ENCODE data around the gene KLRC2. TPM values are rescaled to one million over a fixed set of nuclear protein-coding genes. Genes with fewer than 3 reads are reported as not detected.
"Not testable (repeated sequence)": the region's sequence is repeated elsewhere in the genome, so short reads cannot be mapped to it uniquely, and the experiment has no call there.

Gene KLRC2
- total RNA-seq, 1 experiment from 2014 or later = not detected

DNA sequence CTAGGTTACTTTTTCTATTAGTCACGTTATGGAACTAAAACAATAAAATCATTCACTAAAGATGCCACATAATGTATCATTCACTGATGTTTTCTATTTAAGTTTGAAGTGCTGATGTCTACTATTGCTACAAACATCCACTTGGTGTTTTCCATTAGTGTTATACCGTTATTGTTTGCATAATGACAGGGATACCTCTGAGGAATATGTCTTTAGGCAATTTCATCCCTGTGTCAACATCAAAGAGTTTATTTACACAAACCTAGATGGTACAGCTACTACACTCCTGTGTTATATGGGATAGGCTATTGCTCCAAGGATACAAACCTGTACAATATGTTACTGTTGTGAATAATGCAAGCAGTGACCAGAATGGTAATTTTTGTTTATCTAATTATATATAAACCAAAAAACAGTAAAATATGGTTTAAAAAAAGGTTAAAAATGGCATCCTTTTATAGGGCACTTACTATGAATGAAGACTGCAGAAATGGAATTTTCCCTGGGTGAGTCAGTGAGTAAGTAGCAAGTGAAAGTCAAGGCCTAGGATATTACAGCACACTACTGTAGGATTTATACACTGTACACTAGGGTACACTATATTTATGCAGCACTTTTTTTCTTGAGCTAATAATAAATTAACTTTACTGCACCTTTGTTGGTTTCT lies 3.9 kb upstream of the KLRC2 start:
- in situ Hi-C loops (cut with HindIII; ENCODE audit: low pct_unique_long_range_greater_than_20kb, low sequenced_read_pairs); intact Hi-C loops (cut with micrococcal nuclease; ENCODE audit: unreplicated experiment); H3K4me3 ChIP-seq (ENCODE audit: low read depth in 2 of 2, low read length in 2 of 2); POLR2A ChIA-PET; BruUV-seq (replicated peaks); H3K27ac ChIP-seq (ENCODE audit: low read length); H3K9me3 ChIP-seq (ENCODE audit: control insufficient read depth, insufficient read depth, low read depth, low read length); CTCF ChIA-PET; H3K27me3 ChIP-seq (ENCODE audit: control insufficient read depth, insufficient read depth, low read length); H3K4me1 ChIP-seq (ENCODE audit: control insufficient read depth, insufficient read depth, low read length); H3K36me3 ChIP-seq (ENCODE audit: control insufficient read depth, insufficient read depth, low read length): not testable (repeated sequence)
- ATAC-seq = peak; percentile 97
- peak; percentile 45 for DNase-seq (ENCODE audit: low read depth, low spot score)

DNA sequence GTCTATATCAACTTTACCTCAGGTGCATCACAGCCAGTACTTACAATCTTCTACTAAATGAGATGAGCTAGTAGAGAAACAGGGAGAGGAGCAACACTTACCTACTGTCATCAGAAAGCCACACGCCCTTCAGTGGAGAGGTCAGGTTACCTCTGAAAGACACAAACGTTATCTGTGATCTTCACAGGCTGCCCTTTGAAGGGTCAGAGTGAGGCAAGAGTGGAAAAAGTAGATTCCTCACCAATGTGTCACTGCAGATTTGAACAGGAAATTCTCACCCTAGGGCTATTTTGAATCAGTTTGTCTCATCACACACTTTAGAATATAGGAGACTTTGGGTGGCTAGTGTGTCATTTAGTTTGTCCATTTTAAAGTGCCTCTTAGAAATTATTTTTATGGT lies 1.8 kb upstream of the KLRC2 start:
- POLR2A ChIA-PET; H3K27me3 ChIP-seq (ENCODE audit: control insufficient read depth, insufficient read depth, low read length); ATAC-seq: not testable (repeated sequence)

DNA sequence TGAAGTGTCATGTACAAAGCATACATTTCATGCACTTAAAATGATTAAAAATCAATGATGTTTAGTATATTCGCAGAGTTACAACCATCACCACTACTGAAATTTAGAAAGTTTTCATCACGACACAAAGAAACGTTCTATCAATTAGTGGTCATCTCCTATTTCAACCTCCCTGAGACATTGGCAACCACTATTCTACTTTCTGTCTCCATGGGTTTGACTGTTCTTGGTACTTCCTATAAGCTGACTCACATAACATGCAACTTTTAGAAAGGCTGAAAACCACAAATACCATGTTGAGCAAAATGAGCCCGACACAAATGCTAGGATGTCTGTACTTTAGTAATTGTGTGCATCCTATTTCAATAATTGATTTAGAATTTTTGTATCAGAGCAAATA lies 5.2 kb downstream of the KLRC2 start:
- in situ Hi-C loops (cut with HindIII; ENCODE audit: low pct_unique_long_range_greater_than_20kb, low sequenced_read_pairs); DNase-seq (ENCODE audit: low read depth, low spot score); CTCF ChIA-PET; H3K4me3 ChIP-seq (ENCODE audit: low read depth in 2 of 2, low read length in 2 of 2); POLR2A ChIA-PET; H3K27me3 ChIP-seq (ENCODE audit: control insufficient read depth, insufficient read depth, low read length); BruUV-seq (replicated peaks); H3K9me3 ChIP-seq (ENCODE audit: control insufficient read depth, insufficient read depth, low read depth, low read length); H3K36me3 ChIP-seq (ENCODE audit: control insufficient read depth, insufficient read depth, low read length); H3K27ac ChIP-seq (ENCODE audit: low read length); H3K4me1 ChIP-seq (ENCODE audit: control insufficient read depth, insufficient read depth, low read length); intact Hi-C loops (cut with micrococcal nuclease; ENCODE audit: unreplicated experiment); ATAC-seq: not testable (repeated sequence)

More for the DNA sequence above, 1.8 kb upstream of the KLRC2 start:
- intact Hi-C loops (cut with micrococcal nuclease; ENCODE audit: unreplicated experiment); H3K36me3 ChIP-seq (ENCODE audit: control insufficient read depth, insufficient read depth, low read length); H3K27ac ChIP-seq (ENCODE audit: low read length); H3K4me1 ChIP-seq (ENCODE audit: control insufficient read depth, insufficient read depth, low read length); BruUV-seq (replicated peaks); in situ Hi-C loops (cut with HindIII; ENCODE audit: low pct_unique_long_range_greater_than_20kb, low sequenced_read_pairs); DNase-seq (ENCODE audit: low read depth, low spot score); H3K9me3 ChIP-seq (ENCODE audit: control insufficient read depth, insufficient read depth, low read depth, low read length); H3K4me3 ChIP-seq (ENCODE audit: low read depth in 2 of 2, low read length in 2 of 2); CTCF ChIA-PET: not testable (repeated sequence)

DNA sequence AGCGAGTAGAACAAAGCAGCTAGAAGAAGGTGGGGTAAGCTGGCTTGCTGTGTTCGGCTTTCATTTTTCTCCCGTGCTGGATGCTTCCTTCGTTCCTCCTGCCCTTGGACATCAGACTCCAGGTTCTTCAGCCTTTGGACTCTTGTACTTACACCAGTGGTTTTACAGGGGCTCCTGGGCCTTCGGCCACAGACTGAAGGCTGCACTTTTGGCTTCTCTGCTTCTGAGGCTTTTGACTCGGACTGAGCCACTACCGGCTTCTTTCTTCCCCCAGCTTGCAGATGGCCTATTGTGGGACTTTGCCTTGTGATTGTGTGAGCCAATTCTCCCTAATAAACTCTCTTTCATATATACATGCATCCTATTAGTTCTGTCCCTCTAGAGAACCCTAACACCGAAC lies 9.9 kb downstream of the KLRC2 start:
- Histone ChIP-seq H3K4me3 (ENCODE audit: low read depth in 2 of 2, low read length in 2 of 2) (peak overlapping the region; percentile 18 to 44), H3K27ac (ENCODE audit: low read length) (peak overlapping the region; percentile 84)
- in situ Hi-C loops (cut with HindIII; ENCODE audit: low pct_unique_long_range_greater_than_20kb, low sequenced_read_pairs); DNase-seq (ENCODE audit: low read depth, low spot score); H3K36me3 ChIP-seq (ENCODE audit: control insufficient read depth, insufficient read depth, low read length); H3K9me3 ChIP-seq (ENCODE audit: control insufficient read depth, insufficient read depth, low read depth, low read length); BruUV-seq (replicated peaks); POLR2A ChIA-PET; H3K4me1 ChIP-seq (ENCODE audit: control insufficient read depth, insufficient read depth, low read length); intact Hi-C loops (cut with micrococcal nuclease; ENCODE audit: unreplicated experiment); CTCF ChIA-PET; H3K27me3 ChIP-seq (ENCODE audit: control insufficient read depth, insufficient read depth, low read length): not testable (repeated sequence)
- ATAC-seq = peak; percentile 32; the same call in 1 of the 2 replicates

DNA sequence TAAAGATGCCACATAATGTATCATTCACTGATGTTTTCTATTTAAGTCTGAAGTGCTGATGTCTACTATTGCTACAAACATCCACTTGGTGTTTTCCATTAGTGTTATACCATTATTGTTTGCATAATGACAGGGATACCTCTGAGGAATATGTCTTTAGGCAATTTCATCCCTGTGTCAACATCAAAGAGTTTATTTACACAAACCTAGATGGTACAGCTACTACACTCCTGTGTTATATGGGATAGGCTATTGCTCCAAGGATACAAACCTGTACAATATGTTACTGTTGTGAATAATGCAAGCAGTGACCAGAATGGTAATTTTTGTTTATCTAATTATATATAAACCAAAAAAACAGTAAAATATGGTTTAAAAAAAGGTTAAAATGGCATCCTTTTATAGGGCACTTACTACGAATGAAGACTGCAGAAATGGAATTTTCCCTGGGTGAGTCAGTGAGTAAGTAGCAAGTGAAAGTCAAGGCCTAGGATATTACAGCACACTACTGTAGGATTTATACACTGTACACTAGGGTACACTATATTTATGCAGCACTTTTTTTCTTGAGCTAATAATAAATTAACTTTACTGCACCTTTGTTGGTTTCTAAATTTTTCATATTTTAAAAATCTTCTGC lies 11.4 kb downstream of the KLRC2 start:
- CTCF ChIA-PET; H3K27ac ChIP-seq (ENCODE audit: low read length); intact Hi-C loops (cut with micrococcal nuclease; ENCODE audit: unreplicated experiment); H3K36me3 ChIP-seq (ENCODE audit: control insufficient read depth, insufficient read depth, low read length); H3K4me3 ChIP-seq (ENCODE audit: low read depth in 2 of 2, low read length in 2 of 2); POLR2A ChIA-PET; BruUV-seq (replicated peaks); DNase-seq (ENCODE audit: low read depth, low spot score); H3K4me1 ChIP-seq (ENCODE audit: control insufficient read depth, insufficient read depth, low read length); H3K9me3 ChIP-seq (ENCODE audit: control insufficient read depth, insufficient read depth, low read depth, low read length); in situ Hi-C loops (cut with HindIII; ENCODE audit: low pct_unique_long_range_greater_than_20kb, low sequenced_read_pairs); H3K27me3 ChIP-seq (ENCODE audit: control insufficient read depth, insufficient read depth, low read length): not testable (repeated sequence)
- peak; percentile 97 for ATAC-seq

DNA sequence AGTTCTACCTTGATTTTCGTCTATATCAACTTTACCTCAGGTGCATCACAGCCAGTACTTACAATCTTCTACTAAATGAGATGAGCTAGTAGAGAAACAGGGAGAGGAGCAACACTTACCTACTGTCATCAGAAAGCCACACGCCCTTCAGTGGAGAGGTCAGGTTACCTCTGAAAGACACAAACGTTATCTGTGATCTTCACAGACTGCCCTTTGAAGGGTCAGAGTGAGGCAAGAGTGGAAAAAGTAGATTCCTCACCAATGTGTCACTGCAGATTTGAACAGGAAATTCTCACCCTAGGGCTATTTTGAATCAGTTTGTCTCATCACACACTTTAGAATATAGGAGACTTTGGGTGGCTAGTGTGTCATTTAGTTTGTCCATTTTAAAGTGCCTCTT lies 13.7 kb downstream of the KLRC2 start:
- POLR2A ChIA-PET; H3K4me1 ChIP-seq (ENCODE audit: control insufficient read depth, insufficient read depth, low read length); intact Hi-C loops (cut with micrococcal nuclease; ENCODE audit: unreplicated experiment); in situ Hi-C loops (cut with HindIII; ENCODE audit: low pct_unique_long_range_greater_than_20kb, low sequenced_read_pairs); H3K27ac ChIP-seq (ENCODE audit: low read length); H3K9me3 ChIP-seq (ENCODE audit: control insufficient read depth, insufficient read depth, low read depth, low read length); DNase-seq (ENCODE audit: low read depth, low spot score); CTCF ChIA-PET; H3K4me3 ChIP-seq (ENCODE audit: low read depth in 2 of 2, low read length in 2 of 2); BruUV-seq (replicated peaks); H3K27me3 ChIP-seq (ENCODE audit: control insufficient read depth, insufficient read depth, low read length); H3K36me3 ChIP-seq (ENCODE audit: control insufficient read depth, insufficient read depth, low read length): not testable (repeated sequence)
- peak; percentile 47 for ATAC-seq

DNA sequence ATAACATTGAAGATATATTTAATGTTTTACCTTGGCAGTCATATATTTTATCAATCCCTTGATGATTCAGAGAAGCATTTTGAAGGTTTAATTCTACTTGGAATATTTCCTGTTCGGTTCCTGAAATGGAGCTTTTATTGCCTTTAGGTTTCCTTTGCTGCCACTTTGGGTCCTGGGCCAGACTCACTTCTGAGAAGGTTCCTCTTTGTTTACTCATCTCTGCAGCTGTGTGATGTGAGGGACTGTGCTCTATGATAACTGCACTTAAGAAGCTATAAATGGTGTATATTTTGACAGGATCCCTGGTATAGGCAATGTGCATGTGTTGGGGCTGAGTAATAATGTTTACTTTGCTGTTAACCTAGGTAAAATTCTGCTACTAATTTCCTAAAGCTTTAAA lies 15.5 kb downstream of the KLRC2 start, which contains the start of gene KLRC3:
Gene KLRC3 (minus strand): TSS at position 262 of the 400 bp plus-strand sequence. CDS start 45 bp downstream, at position 217.
- peak within 1 kb of the TSS; percentile 44; the same call in 1 of the 2 replicates for H3K27ac ChIP-seq (ENCODE audit: low read length)
- ATAC-seq; CTCF ChIA-PET; H3K4me1 ChIP-seq (ENCODE audit: control insufficient read depth, insufficient read depth, low read length); POLR2A ChIA-PET; DNase-seq (ENCODE audit: low read depth, low spot score); H3K36me3 ChIP-seq (ENCODE audit: control insufficient read depth, insufficient read depth, low read length); in situ Hi-C loops (cut with HindIII; ENCODE audit: low pct_unique_long_range_greater_than_20kb, low sequenced_read_pairs); BruUV-seq (replicated peaks); H3K27me3 ChIP-seq (ENCODE audit: control insufficient read depth, insufficient read depth, low read length); intact Hi-C loops (cut with micrococcal nuclease; ENCODE audit: unreplicated experiment); H3K9me3 ChIP-seq (ENCODE audit: control insufficient read depth, insufficient read depth, low read depth, low read length): not testable (repeated sequence)
- peak within 1 kb of the TSS in 1 of 2 experiments; percentile 26; a peak in 1 of 4 replicates for H3K4me3 ChIP-seq (ENCODE audit: low read depth in 2 of 2, low read length in 2 of 2)
